HG03469 (cell line): ENCODE results near the gene VCAN.

Experiments used
- ATAC-seq: cut with Tn5 transposase; IDR thresholded peaks from one replicate; pipeline ENCODE4 v1.9.1; 2021; ENCODE audit warnings: mild to moderate bottlenecking, moderate library complexity, moderate number of reproducible peaks; ENCODE audit not compliant: unreplicated experiment

Gene VCAN

DNA sequence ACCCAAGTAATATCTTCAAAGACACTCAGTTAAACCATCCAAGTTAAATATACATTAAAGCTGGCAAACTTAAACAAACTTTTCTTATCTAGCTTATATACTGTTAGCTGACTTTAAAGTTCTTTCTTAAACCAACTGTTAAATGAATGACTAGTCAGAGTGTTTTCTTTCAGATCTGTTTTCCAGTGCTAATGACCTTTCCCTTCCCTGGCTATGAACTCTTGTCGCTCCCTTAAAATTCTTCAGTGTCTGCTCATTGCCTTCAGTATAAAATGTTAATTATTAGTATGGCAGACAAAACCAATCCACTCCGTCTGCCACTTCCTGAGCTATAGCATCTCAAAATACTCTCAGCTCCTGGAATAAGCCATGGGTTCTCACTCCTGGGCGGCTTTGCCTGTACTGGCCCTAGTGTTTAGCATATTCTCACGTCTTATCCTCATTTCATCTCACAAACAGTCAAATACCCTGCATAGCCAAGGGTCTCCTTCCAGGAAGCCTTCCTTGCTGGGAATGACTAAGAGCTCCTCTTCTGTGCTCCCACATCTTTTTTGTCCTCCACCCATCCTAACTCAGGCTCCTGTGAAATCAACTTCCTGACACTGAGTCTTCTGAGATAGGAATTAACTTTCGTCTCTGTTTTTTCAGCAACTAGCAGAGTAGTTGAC lies 87.7 kb downstream of the VCAN start:
- ATAC-seq: no peak

DNA sequence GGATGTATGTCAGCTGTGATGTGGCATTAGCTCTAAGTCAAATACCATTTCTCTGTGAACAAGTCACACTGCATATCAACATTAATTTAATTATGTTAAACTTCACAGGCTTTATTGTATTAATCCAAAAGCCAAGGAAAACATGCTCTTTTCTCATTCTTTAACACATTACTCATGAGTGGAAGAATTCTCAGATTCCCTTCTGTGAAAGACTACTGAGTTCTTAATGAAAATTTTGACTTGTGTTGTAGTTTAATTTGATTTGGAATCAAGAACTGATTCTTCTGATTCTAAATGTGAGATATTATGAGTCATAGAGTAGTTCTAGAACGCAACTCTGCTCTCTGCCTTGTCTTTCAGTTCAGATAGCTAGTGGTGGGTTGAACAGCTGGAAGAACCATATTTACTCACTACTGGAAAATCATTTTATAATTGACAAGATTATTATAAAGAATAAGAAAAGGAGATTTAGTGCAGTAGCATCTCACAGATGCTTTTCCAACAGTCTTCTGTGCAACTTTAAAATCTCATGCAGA lies 90.6 kb downstream of the VCAN start:
- no peak for ATAC-seq

DNA sequence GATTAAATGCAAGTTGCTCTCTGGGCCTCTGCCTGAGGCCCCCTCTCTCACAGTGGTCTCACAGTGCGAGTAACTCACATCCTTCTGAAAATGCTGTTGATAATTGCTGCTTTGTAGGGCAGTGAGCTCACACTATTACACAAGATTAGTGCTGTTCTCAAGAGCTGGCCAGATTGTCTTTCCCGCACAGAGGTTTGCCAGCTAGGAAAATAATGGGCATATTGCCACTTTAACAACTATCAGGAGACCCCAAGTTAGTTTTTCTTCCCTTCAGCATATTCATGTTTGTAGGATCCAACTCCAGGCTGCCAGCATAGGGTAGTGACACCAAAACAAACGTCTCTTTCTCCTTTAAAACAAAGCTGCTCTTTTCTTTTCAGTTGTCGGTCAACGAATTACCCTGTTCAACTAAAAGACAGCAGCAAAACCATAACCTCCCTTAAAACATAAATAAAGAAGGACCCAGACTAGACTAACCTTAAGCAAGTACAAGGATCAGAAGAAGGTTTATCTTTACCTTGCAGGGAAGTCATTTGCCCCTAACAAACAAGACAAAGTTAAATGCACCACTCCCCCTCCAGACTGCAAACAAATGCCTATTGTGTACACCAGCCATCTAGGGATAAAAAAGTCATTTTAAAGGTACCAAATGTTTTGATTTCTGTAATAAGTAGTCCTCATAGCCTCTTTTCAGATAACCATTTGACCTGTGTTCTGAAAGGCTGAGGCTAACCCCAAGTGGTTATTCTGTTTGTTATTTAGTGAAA lies 91.4 kb downstream of the VCAN start:
- ATAC-seq: no peak

DNA sequence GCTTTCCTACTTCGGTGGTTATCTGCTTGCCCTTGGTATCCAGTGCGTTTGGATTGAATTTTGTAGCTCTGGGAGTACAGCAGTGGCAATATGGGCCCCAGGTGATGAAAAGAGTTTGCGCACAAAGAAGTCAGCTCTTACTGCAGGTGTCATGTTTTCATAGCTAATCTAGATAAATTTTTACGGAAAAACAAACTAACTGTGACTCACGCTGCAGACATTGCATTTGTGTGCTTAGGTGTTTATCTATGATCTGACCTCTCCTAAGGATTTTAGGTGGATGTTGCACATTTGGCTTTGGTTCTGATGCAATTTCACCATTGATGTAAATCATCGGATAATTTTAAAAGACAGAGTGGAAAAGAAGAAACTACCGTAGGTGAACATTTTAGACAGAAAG lies 92.1 kb downstream of the VCAN start:
- ATAC-seq: no peak

DNA sequence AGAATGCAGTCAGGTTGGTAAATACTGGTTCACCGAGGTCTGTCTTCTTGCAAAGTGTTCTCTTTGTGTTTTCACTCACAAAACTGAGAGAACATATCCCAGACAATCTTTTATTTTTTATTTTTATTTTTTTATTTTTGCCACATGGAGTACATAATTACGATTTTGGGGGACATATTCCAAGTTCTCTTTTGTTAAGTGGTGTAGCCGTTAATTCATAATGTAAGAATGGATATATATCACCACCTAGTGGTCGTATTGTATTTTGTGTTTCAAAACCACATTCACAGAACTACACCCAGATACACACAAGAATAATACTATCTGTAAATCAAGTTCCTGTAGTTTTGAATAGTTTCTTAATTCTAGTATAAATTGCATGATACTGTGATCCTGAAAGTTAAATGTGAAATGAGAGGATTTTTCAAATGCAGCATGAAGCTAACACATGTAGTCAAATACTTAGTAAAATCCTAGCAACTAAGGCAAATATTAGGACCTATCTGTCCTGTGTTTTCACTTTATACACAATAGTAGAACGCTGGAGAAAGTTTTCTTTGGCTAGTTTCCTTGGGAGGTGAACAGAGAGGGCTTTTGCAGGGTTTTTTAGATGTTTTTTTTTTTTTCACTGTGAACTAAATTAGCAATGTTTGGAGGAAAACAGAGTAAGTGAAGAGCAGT lies 92.7 kb downstream of the VCAN start:
- ATAC-seq: no peak

DNA sequence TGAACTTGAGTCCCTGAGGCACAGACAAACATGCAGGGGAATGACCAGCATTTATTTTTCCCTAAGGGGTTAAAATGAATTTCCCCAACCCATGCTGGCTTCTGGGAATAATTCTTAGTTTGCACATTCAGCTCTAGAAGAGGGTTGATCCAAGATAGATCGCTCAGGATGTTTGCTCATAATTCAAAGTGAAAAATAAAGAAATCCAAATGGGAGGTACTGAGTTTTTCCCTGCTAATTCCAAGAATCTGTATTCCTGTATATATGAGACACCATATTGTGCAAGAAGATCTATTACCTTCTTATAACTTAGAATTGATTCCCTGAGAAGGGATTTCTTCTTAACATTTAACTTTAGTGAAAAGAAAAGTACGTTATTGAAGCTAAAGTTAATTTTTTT lies 96.2 kb downstream of the VCAN start:
- no peak for ATAC-seq

DNA sequence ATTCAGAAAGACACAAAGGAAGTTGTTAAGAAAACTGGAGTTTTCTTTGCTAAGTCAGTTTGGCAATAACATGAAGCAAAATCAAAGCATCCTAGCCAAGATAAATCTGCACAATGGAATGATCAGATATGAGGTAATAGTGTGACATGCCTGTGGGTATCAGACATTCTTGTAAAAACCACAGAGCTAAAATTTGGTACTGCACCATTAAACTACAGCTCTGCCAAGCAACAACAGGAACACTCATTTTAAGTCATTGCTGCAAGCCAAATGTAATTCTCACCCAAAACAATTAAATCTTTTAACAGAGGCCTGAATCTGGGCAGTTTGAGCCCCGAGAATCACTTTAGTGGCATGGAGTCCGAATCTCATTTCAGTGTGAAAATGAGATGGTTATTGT lies 96.6 kb downstream of the VCAN start:
- ATAC-seq: no peak

DNA sequence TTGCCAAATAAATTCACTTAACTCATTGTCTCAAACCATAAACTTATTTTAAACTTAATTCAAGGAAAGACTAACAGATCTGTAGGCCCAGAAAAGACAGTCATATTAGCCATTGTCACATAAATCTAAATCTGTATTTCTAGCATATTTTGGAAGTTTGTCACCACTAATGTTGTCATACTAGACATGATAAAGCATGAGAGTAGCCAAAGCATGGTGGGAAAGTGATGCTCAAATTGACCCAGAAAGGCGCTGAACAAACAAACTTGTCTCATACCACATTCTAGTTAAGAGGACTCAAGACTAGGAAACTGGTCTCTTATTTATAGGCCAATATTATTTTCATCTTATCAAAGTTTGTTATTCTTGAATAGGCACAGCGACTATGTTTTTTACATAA lies 99.4 kb downstream of the VCAN start:
- no peak for ATAC-seq

DNA sequence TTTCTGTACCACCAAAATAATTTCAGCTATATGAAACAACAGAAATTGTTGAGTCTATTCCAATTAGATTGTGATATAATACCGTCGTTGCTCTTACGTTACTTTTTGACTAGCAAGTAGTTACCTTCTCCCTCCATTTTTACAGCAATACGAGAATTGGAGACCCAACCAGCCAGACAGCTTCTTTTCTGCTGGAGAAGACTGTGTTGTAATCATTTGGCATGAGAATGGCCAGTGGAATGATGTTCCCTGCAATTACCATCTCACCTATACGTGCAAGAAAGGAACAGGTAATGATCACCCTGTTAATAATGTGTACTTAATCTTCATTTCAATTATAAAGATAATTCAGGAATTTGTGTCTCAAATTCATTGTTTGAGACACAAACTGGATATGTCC lies 100.7 kb downstream of the VCAN start:
- ATAC-seq: no peak

DNA sequence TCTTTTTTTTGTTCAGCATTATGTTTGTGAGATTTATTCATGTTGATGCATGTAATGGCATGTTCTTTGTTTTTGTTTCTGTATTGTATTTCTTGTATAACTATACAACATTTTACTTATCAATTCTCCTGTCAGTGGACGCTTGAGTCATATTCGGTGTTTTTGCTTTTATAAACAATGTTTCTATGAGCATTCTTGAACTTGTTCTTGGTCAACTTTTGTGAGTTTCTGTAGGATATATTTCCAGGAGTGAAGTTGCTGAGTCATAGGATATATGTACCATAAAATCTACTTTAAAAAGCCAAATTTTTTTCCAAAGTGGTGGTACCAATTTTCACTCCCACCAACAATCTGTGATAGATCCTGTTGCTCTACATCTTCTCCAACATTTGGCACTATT lies 104.8 kb downstream of the VCAN start:
- ATAC-seq: no peak

DNA sequence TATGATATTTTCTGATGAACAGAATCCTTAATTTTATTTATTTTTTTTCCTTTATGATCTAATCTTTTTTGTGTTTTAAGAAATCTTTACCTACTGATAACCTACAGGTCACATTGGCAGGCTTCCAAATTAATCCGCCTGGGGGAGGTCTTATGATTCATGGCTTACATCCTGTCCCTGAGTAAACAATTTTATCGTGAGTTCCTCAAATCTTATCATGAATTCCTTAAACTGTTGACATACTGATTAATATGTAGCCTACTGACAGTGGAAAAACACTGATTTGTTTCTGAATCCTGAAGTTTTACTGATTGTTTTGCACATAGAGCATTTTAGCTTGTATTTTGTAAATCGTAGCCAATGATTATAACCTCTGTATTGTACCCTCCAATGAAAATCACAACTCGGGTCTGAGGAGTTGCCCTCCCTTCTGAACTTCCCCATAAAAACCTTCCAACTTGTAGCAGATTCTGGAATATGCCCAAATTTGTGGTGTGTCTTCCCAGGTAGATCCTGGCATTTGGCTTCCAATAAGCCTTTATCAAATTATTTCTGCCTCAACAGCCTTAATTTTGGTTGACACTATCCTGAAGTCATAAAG lies 105.6 kb downstream of the VCAN start:
- ATAC-seq: no peak

DNA sequence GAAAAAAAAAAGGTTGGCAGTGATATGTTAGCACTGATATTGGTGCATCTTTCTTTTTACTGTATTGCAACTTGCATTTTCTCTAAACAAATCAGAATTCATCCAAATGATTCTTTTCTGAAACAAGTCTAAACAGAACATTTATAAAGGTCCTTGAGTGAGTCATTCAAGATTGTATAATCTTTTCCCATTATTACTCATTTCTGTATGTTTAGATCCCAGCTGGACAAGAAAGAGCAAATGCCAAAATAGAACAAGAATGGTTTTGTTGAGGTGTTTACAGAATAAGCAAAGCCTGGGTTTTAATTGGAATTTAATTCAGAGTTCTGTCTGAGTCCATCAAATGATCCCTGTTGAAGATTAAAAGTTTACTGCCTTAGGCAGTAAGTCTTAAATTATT lies 112.3 kb downstream of the VCAN start:
- ATAC-seq: no peak

DNA sequence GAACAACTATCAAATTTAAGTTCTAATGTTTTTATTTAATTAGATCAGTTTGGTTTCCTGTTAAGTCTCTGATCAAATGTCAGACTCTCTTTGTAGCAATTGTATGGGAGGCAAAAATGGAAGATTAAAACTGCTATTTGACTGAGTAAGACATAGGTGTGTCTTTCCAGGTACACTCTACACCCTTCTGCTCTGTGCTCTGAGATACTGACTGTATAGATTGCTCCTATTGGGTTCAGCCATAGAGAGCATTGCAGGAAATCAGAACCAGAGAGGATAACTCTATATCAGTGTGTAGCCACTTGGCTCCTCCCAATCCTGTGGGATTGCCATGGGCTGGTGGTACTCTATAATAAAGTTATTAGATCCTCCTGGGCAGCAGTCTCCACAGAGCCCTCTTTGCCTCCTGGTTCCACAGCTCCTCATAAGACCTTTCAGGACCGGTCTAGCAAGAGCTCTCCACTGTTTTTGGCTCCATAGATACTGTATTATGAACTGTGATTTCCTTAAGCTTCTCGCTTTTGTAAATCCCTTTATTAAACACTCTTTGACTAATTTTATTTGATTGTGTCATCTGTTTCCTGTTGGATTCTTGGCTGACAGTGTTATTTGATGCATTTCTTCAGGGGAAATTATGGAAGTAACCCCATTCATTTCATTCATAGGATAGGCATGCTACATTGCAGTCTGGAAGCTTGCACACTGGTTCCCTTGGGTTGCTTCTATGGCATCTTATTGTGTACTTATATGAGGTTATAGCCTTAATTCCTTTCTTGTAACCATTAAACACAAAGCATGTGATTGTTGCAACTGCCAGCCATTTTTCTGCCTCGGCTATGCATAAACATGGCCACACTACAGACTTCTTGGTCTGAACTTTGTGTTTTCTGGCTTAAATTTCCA lies 115.6 kb downstream of the VCAN start:
- ATAC-seq: no peak

DNA sequence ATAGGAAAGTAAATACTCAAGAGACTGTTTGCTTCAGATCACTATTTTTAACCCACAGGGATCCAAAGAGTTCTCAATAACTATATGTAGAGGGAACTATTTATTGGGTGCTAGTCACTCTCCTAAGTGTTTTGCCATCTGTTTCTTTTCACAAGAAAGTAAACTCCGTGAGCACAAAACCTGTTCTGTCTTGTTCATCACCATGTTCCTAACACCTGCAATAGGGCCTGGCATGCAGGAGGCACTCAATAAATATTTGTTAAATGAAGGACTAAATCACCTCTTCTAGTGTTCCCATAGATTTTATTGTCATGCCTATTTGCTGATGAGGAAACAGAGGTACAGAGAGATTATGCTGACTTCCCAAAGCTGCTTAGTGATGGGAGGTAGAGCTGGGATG lies 118.2 kb downstream of the VCAN start:
- no peak for ATAC-seq

DNA sequence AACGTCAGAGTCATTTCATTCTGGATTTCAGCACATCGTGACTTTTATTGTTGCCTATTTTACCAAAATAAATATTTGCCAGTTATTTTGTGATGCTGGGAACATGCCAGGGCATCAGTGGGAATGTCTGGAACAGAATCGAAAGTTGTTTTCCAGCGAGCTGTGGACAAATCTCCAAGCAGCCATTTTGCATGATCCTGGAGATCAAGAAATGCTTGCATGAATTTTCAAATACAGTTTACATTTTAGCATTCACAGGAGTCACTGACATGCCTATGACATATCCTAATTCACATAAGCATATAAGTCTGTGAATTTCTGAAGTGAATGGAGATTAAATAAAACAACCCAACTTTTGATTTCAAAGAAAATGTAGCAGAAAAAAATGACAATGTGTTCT lies 119.4 kb downstream of the VCAN start:
- ATAC-seq: no peak

DNA sequence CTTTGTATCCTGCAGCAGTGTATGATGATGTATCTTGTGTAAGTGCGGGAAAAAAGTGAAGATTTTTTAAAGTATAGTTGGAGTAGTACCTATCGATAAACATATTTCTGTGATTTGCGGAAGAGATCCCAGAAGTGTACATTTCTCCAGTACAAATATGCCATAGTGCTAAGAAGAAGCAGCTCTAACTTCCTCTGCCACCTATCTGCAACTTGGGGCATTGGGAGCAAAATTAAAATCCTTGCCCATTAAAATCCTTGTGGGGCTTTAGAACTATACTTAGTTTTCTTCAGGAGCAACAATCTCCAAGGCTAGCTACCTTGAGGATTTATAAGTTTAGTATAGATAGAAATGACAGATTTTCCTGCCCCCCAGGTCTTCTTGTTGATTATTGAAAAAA lies 123.7 kb downstream of the VCAN start:
- ATAC-seq: no peak

DNA sequence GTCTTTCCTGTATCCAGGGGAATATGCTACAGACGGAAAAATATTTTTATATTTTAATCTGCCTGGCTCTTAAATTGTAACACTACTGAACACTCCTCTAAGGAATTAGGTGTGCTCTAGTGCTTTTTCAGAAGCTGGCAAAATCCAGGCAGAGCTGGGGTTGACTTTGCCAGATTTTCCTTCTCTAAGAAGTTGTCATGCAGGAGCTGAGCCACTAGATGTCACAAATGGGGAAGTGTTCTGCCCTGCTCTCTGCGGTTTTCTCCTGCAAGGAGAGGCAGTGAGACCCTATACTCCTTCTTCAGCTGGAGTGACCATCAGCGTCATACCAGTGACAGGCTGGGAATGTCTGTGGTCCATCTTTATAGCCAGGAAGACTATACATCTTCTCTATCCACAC lies 136.6 kb downstream of the VCAN start:
- no peak for ATAC-seq

DNA sequence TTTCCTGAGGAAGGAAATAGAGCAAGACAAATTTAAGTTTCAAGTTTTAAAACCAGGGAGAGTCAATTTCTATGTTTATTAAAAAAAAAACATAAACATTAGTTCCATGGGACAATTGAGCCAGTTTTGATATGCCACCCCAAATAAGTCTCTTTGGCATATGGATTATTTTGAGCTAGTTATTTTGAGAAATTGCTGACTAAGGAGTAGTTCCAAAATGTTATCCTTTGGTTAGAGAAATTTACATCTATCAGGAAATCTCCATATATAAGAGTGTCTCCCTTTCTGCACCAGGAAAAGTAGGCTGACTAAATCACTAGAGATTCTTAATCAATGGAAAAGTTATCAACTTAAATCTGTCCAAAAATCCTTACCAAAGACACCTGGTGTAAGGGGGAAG lies 143.3 kb downstream of the VCAN start:
- ATAC-seq: no peak

DNA sequence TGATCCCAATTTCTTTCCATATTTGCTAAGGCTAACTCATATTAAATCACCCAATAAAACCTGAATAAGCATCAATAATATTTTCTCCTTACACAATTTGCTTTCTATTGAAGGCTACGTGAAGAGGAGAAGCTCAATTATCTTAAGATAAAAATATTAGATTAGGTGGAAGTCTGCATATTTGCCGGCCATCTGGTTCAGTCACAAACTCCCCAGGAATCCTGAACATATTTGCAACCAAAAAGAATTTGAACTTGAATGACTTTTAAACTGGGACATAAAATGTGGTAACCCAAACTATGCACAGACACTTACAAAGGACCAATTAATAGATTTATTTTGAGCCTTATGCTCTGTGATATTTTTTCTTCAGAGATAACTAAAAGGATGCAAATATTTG lies 156.8 kb downstream of the VCAN start:
- ATAC-seq: no peak
